Liver (tissue), 9 donors: ENCODE measurements around the gene ADAT2. TPM values are rescaled to one million over a fixed set of nuclear protein-coding genes. Genes with fewer than 3 reads are reported as not detected.
A peak's percentile ranks its signal among the peaks of the same experiment; 100 is the strongest.

ENCODE experiments used
- DNase-seq: peaks from one replicate; pipeline ENCODE4 v3.0.0-alpha.2; 2017; ENCODE audit warnings: low spot score
- H3K27ac ChIP-seq, 2 donors: one replicate each; pipeline ENCODE4 v1.7.0; 2013; ENCODE audit warnings: inconsistent platforms in 2 of 2, low read length in 2 of 2, control low read depth in 1 of 2, low read depth in 1 of 2, mild to moderate bottlenecking in 1 of 2
- H3K27me3 ChIP-seq, 4 donors: one replicate each; pipeline versions ENCODE4 v1.6.1 to v1.7.0; 2013; ENCODE audit warnings: low read length in 3 of 4, inconsistent platforms in 1 of 4, mild to moderate bottlenecking in 1 of 4, moderate library complexity in 1 of 4; ENCODE audit not compliant: control insufficient read depth in 4 of 4, insufficient read depth in 4 of 4
- H3K36me3 ChIP-seq, 4 donors: one replicate each; pipeline versions ENCODE4 v1.6.1 to v1.7.0; 2013; ENCODE audit warnings: low read length in 3 of 4, mild to moderate bottlenecking in 3 of 4, low read depth in 1 of 4, moderate library complexity in 1 of 4; ENCODE audit not compliant: control insufficient read depth in 4 of 4, insufficient read depth in 3 of 4
- H3K4me1 ChIP-seq, 4 donors: one replicate each; pipeline versions ENCODE4 v1.6.1 to v1.7.0; 2013; ENCODE audit warnings: low read length in 3 of 4, mild to moderate bottlenecking in 3 of 4, moderate library complexity in 1 of 4; ENCODE audit not compliant: control insufficient read depth in 4 of 4, insufficient read depth in 4 of 4
- H3K4me3 ChIP-seq, 3 donors: one replicate each; pipeline versions ENCODE4 v1.6.1 to v1.7.0; 2013; ENCODE audit warnings: low read length in 3 of 3, control low read depth in 1 of 3, low read depth in 1 of 3, mild to moderate bottlenecking in 1 of 3
- H3K9ac ChIP-seq, 2 donors: one replicate each; pipeline ENCODE4 v1.7.0; 2013; ENCODE audit warnings: low read length in 2 of 2, mild to moderate bottlenecking in 2 of 2, moderate library complexity in 2 of 2, control low read depth in 1 of 2, low read depth in 1 of 2
- H3K9me3 ChIP-seq, 4 donors: one replicate each; pipeline versions ENCODE4 v1.6.1 to v1.7.0; 2013; ENCODE audit warnings: low read length in 3 of 4; ENCODE audit not compliant: control insufficient read depth in 4 of 4
- ATF3 ChIP-seq: IDR thresholded peaks from 2 replicates; pipeline ENCODE4 v1.6.1; 2016; ENCODE audit warnings: antibody characterized with exemption
- CTCF ChIP-seq: fragments of 150-350 bp; IDR thresholded peaks from 2 replicates; pipeline ENCODE4 v1.5.1; 2017; ENCODE audit warnings: improper control_type of control experiment, low read depth, low read length; ENCODE audit not compliant: missing input control
- EGR1 ChIP-seq, 2 donors: IDR thresholded peaks; 2 replicates each; pipeline ENCODE4 v1.6.1; 2016 to 2018; ENCODE audit warnings: antibody characterized with exemption in 2 of 2, low read depth in 2 of 2
- FOXA1 ChIP-seq: IDR thresholded peaks from 2 replicates; pipeline ENCODE4 v1.6.1; 2016; ENCODE audit warnings: antibody characterized with exemption
- HNF4A ChIP-seq, 2 donors: conservative IDR thresholded peaks; 2 replicates each; pipeline ENCODE4 v1.6.1; 2016; ENCODE audit warnings: antibody characterized with exemption in 2 of 2, mild to moderate bottlenecking in 2 of 2
- MAX ChIP-seq: IDR thresholded peaks from 2 replicates; pipeline ENCODE4 v1.6.1; 2016; ENCODE audit warnings: antibody characterized with exemption
- NR2F2 ChIP-seq: IDR thresholded peaks from 2 replicates; pipeline ENCODE4 v1.6.1; 2016; ENCODE audit warnings: antibody characterized with exemption
- RAD21 ChIP-seq, 2 donors: IDR thresholded peaks; 2 replicates each; pipeline ENCODE4 v1.6.1; 2016; ENCODE audit warnings: antibody characterized with exemption in 2 of 2, mild to moderate bottlenecking in 2 of 2
- REST ChIP-seq: IDR thresholded peaks from 2 replicates; pipeline ENCODE4 v1.6.1; 2016; ENCODE audit warnings: antibody characterized with exemption, mild to moderate bottlenecking
- RXRA ChIP-seq, 2 donors: IDR thresholded peaks; 2 replicates each; pipeline ENCODE4 v1.6.1; 2017 to 2018; ENCODE audit warnings: antibody characterized with exemption in 2 of 2, mild to moderate bottlenecking in 1 of 2
- YY1 ChIP-seq: IDR thresholded peaks from 2 replicates; pipeline ENCODE4 v1.6.1; 2016; ENCODE audit warnings: antibody characterized with exemption, mild to moderate bottlenecking
- ZBTB33 ChIP-seq: IDR thresholded peaks from 2 replicates; pipeline ENCODE4 v1.6.1; 2016; ENCODE audit warnings: antibody characterized with exemption
- WGBS: extraction: QIAGEN DNeasy Blood & Tissue Kit; methylation state at CpG from one replicate; pipeline ENCODE4 v1.1.7; 2013; 5-methylcytosine and 5-hydroxymethylcytosine counted together
- polyA plus RNA-seq, 2 donors: library from polyadenylated mRNA; stranded (reverse) in 1 of 2; unstranded in 1 of 2; fragments of 200-250 nt in 1 of 2; fragments of >200 nt in 1 of 2; fragmentation: Nextera tagmentation in 1 of 2; extraction: Ambion mirVana in 1 of 2; gene quantifications; one replicate each; pipeline versions ENCODE4 v1.2.1 to v1.2.3, GENCODE V29; 2013 to 2015
- total RNA-seq, 2 donors: library from RNA; depleted of rRNA; stranded (reverse); fragments of >200 nt; gene quantifications; one replicate each; pipeline ENCODE4 v1.2.3, GENCODE V29; 2014
- donor health status: healthy.
- donor health status: healthy.
- donor health status: healthy.
- donor health status: healthy.
- donor health status: healthy.

The ADAT2 gene
- total and polyA plus RNA-seq, 4 donors: 1.4 to 3.7 (median 2.5) TPM

GRCh38 chr6:143429970-143430369 lies 20.5 kb downstream of the ADAT2 start:
- WGBS: 98% methylated on average over 4 of the region's 4 CpGs
- Histone ChIP-seq H3K36me3 (no peaks in the 10 kb centered on the region), H3K27ac (no peak overlapping the region), H3K27me3 (no peaks in the 10 kb centered on the region), H3K4me1 (peaks cover 4 to 25% (median 23%) of the 10 kb centered on the region in 4 donors), H3K4me3 (no peak overlapping the region), H3K9ac (no peak overlapping the region), H3K9me3 (no peaks in the 10 kb centered on the region)
- DNase-seq: no peak
- no peak for TF ChIP-seq FOXA1
- TF ChIP-seq ATF3: no peak
- no peak for TF ChIP-seq EGR1 (IDR thresholded peaks at IDR 0.05; ENCODE audit: low read depth in 2 of 2)
- TF ChIP-seq RAD21 (IDR thresholded peaks at IDR 0.05): no peak
- TF ChIP-seq ZBTB33: no peak
- TF ChIP-seq MAX: no peak
- no peak for TF ChIP-seq REST
- no peak for TF ChIP-seq HNF4A (conservative IDR thresholded peaks at IDR 0.05)

- 32% methylated on average over 4 of the region's 4 CpGs for WGBS
- no peak overlapping the region for H3K27ac ChIP-seq
- H3K9ac ChIP-seq: no peak overlapping the region
- peaks cover 3 to 15% (median 12%) of the 10 kb centered on the region in 4 donors for H3K4me1 ChIP-seq
- no peaks in the 10 kb centered on the region for H3K9me3 ChIP-seq
- no peaks in the 10 kb centered on the region for H3K36me3 ChIP-seq
- H3K27me3 ChIP-seq: no peaks in the 10 kb centered on the region
- TF ChIP-seq NR2F2: no peak
- TF ChIP-seq YY1: peak; percentile 76
- TF ChIP-seq RAD21 (IDR thresholded peaks at IDR 0.05): peak; percentile 97 to 98
- peak; percentile 93 for TF ChIP-seq CTCF
- no peak for TF ChIP-seq RXRA (IDR thresholded peaks at IDR 0.05)
- DNase-seq: peak; percentile 61
- no peak overlapping the region for H3K4me3 ChIP-seq
Observed at GRCh38 chr6:143427109-143427817, 23.2 kb downstream of the ADAT2 start.
